Nephron (organoid): ENCODE results near the gene RGS11.

Experiments
- H3K27ac Mint-ChIP-seq, 3 experiments: 2 replicates each; pipeline ENCODE4 v1.8.0; 2020; ENCODE audit warnings: mixed read lengths in 3 of 3, mild to moderate bottlenecking in 2 of 3, moderate library complexity in 1 of 3
- H3K27me3 Mint-ChIP-seq: 2 replicates; pipeline ENCODE4 v1.8.0; 2021; ENCODE audit warnings: low read depth, mild to moderate bottlenecking, moderate library complexity, mixed read lengths
- H3K36me3 Mint-ChIP-seq: 2 replicates; pipeline ENCODE4 v1.8.0; 2020; ENCODE audit warnings: low read depth, mixed read lengths
- H3K4me1 Mint-ChIP-seq: 2 replicates; pipeline ENCODE4 v1.8.0; 2020; ENCODE audit warnings: mixed read lengths
- H3K4me3 Mint-ChIP-seq, 3 experiments: 2 replicates each; pipeline ENCODE4 v1.8.0; 2020; ENCODE audit warnings: mild to moderate bottlenecking in 3 of 3, mixed read lengths in 3 of 3, moderate library complexity in 2 of 3
- H3K9me3 Mint-ChIP-seq: 2 replicates; pipeline ENCODE4 v1.8.0; 2020; ENCODE audit warnings: mixed read lengths
- CTCF ChIP-seq, 3 experiments: fragments of 200-600 bp; sonication (generic); IDR thresholded peaks; one replicate each; pipeline ENCODE4 v1.5.0; 2021; ENCODE audit warnings: antibody characterized with exemption in 3 of 3; ENCODE audit not compliant: unreplicated experiment in 3 of 3

RGS11 gene

GRCh38 chr16:311725-312124 is 36.0 kb upstream of the RGS11 start:
- TF ChIP-seq CTCF (IDR thresholded peaks at IDR 0.05; ENCODE audit: unreplicated experiment in 3 of 3) = no peak
- Mint-ChIP-seq H3K9me3 (no peaks in the 10 kb centered on the region), H3K27ac (no peak overlapping the region), H3K27me3 (no peaks in the 10 kb centered on the region), H3K4me3 (no peak overlapping the region), H3K36me3 (peaks cover 9% of the 10 kb centered on the region), H3K4me1 (no peaks in the 10 kb centered on the region)

DNA sequence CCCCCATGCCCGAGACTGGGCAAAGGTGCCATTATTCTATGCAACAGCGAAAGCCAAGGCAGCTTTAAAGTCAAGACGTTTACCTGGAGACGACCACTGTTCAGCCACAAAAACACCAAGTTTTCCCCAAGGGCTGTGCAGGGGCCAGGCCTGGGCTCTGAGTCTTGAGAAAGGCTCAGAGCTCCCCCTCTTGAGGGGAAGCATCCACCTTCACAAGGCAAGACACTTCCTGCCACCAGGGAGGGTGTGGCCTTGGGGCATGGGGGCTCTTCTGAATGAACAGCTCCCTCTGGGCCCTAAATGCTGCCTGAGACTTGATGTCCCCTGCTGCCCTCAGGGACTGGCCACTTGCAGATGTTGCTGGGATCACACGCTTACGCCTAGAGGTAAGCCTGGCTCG is 33.7 kb upstream of the RGS11 start:
- no peak overlapping the region for H3K4me3 Mint-ChIP-seq
- H3K27ac Mint-ChIP-seq = no peak overlapping the region
- peaks cover 5% of the 10 kb centered on the region for H3K4me1 Mint-ChIP-seq
- H3K36me3 Mint-ChIP-seq = peaks cover 16% of the 10 kb centered on the region
- no peaks in the 10 kb centered on the region for H3K27me3 Mint-ChIP-seq
- TF ChIP-seq CTCF (IDR thresholded peaks at IDR 0.05; ENCODE audit: unreplicated experiment in 3 of 3) = no peak
- H3K9me3 Mint-ChIP-seq = no peaks in the 10 kb centered on the region

DNA sequence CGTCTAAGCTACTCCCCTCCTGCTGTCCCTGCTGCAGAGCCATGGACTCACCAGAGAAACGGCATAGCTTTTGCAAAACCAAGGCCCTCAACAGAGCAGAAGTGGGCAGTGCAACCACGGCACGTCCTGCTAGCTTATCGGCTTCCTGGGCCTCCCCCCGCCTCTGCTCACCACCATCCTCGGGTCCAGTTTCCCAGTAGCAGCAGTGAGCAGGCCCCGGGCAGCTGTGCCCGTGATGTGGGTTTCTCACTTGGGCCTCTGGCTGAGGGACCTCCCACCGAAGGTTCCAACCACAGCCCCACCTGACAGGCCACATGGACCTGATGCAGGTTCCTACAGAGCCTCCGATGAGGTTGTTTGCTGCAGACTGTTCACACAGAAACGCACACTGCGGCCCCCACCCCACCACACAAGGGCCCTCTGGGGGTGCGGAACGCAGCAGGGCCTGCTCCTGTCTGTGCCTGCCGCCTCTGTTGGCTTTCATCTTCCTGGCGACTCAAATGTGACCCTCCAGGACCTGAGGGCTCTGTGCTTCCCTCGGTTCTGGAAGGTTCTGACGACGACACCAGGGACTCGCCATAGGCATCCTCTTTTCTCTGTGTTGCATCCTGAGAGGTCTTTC is 32.1 kb upstream of the RGS11 start:
- peaks cover 22% of the 10 kb centered on the region for H3K36me3 Mint-ChIP-seq
- TF ChIP-seq CTCF (IDR thresholded peaks at IDR 0.05; ENCODE audit: unreplicated experiment in 3 of 3) = no peak

GRCh38 chr16:306911-307370 is 31.2 kb upstream of the RGS11 start:
- Mint-ChIP-seq H3K27me3 (no peaks in the 10 kb centered on the region), H3K36me3 (peaks cover 17% of the 10 kb centered on the region), H3K4me1 (peaks cover 5% of the 10 kb centered on the region), H3K9me3 (no peaks in the 10 kb centered on the region), H3K4me3 (no peak overlapping the region), H3K27ac (no peak overlapping the region)
- TF ChIP-seq CTCF (IDR thresholded peaks at IDR 0.05; ENCODE audit: unreplicated experiment in 3 of 3) = no peak

More for the DNA sequence above, 32.1 kb upstream of the RGS11 start:
- Mint-ChIP-seq H3K4me3 (no peak overlapping the region), H3K4me1 (peaks cover 5% of the 10 kb centered on the region), H3K27ac (no peak overlapping the region), H3K9me3 (no peaks in the 10 kb centered on the region), H3K27me3 (no peaks in the 10 kb centered on the region)

DNA sequence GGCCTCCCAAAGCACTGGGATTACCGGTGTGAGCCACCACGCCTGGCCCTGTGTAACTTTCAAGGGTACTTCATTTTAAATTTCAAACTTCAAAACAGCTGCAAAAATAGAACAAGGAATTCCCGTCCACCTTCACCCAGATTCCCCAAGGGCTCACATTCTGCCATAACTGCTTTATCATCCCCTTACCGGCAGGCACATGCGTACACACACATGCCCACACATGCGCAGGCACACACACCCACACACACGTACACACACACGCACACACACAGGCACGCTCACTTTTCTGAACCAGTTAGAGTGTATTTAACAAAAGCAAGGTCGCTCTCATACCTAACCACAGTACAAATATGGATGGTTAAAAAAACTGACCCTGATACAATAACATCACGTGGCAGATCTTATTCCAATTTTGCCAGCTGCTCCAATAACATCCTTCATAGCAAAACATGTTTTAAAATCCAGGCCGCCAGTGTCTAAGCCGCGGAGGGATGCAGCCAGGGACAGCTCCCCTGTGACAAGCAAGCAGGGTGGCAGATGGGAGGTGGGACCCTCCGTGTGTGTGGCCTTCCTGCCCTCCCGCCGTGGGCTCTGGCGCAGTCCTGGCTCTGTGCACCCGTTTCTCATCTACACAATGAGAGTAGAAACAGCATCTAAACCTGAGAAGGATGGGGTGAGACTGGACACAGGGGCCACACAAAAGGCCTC is 30.3 kb upstream of the RGS11 start:
- TF ChIP-seq CTCF (IDR thresholded peaks at IDR 0.05; ENCODE audit: unreplicated experiment in 3 of 3) = no peak
- Mint-ChIP-seq H3K4me1 (peaks cover 5% of the 10 kb centered on the region), H3K9me3 (no peaks in the 10 kb centered on the region), H3K36me3 (peaks cover 16% of the 10 kb centered on the region), H3K27me3 (no peaks in the 10 kb centered on the region), H3K4me3 (no peak overlapping the region), H3K27ac (peak overlapping the region in 1 of 3 experiments; percentile 52)
